ENCODE data around the gene RGS11.

DNA sequence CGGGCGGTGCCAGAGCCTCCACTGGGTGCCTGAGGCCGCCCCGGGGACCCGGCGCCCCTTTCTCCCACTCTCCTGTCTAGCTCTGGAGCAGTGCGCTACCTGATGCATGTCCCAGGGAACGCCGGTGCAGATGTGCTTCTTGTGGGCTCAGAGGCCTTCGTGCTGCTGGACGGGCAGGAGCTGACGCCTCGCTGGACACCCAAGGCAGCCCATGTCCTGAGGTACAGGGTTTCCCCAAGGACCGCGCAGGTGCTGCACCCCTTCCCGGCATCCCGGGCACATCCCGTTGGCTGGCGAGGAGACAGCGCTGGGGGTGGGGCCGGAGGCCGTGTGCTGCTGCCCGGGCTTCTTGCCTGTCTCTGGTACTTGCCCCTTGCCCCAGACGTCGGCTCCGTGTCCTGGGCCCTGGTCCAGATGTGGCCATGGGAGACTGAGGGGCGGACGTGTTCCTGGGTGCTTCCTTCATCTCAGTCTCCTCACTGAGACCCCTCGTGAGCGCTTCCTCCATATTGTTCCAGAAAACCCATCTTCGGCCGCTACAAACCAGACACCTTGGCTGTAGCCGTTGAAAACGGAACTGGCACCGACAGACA is 12.5 kb downstream of the RGS11 start:
- TF ChIP-seq TAF1 (IDR thresholded peaks at IDR 0.05; ENCODE audit: borderline replicate concordance, insufficient read depth, low read length) (no peak), POLR2AphosphoS5 (IDR thresholded peaks at IDR 0.05; ENCODE audit: low read depth, low read length) (no peak)
- TF ChIP-seq, protein P1, sequence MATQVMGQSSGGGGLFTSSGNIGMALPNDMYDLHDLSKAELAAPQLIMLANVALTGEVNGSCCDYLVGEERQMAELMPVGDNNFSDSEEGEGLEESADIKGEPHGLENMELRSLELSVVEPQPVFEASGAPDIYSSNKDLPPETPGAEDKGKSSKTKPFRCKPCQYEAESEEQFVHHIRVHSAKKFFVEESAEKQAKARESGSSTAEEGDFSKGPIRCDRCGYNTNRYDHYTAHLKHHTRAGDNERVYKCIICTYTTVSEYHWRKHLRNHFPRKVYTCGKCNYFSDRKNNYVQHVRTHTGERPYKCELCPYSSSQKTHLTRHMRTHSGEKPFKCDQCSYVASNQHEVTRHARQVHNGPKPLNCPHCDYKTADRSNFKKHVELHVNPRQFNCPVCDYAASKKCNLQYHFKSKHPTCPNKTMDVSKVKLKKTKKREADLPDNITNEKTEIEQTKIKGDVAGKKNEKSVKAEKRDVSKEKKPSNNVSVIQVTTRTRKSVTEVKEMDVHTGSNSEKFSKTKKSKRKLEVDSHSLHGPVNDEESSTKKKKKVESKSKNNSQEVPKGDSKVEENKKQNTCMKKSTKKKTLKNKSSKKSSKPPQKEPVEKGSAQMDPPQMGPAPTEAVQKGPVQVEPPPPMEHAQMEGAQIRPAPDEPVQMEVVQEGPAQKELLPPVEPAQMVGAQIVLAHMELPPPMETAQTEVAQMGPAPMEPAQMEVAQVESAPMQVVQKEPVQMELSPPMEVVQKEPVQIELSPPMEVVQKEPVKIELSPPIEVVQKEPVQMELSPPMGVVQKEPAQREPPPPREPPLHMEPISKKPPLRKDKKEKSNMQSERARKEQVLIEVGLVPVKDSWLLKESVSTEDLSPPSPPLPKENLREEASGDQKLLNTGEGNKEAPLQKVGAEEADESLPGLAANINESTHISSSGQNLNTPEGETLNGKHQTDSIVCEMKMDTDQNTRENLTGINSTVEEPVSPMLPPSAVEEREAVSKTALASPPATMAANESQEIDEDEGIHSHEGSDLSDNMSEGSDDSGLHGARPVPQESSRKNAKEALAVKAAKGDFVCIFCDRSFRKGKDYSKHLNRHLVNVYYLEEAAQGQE (IDR thresholded peaks at IDR 0.05; ENCODE audit: insufficient read depth in 1 of 2, low read depth in 2 of 2, low read length in 2 of 2): no peak

Measured in PFSK-1 (cell line).